HL-60/S4 (cell line): ENCODE measurements around the gene EME1.

Experiments used
- in situ Hi-C: fragments of 300-500 bp; cut with MboI; formaldehyde crosslinking; loops from 2 replicates; pipeline ENCODE4 v1.14.3; 2022; ENCODE audit warnings: low sequenced_read_pairs

EME1 gene

GRCh38 chr17:50347117-50347893 is 25.7 kb upstream of the EME1 start:
- in situ Hi-C loops, result no loop called here

GRCh38 chr17:50347894-50348291 is 25.1 kb upstream of the EME1 start:
- in situ Hi-C loops, result no loop called here

GRCh38 chr17:50348522-50349242 is 24.3 kb upstream of the EME1 start:
- in situ Hi-C loops, result no loop called here

GRCh38 chr17:50349243-50349600 is 23.8 kb upstream of the EME1 start:
- in situ Hi-C loops, result no loop called here

- in situ Hi-C loops, result no loop called here
Observed at GRCh38 chr17:50350733-50351132, 22.3 kb upstream of the EME1 start.

GRCh38 chr17:50352072-50352692 is 20.8 kb upstream of the EME1 start:
- in situ Hi-C loops, result no loop called here

- in situ Hi-C loops, result no loop called here
Observed at GRCh38 chr17:50352693-50353599, 20.1 kb upstream of the EME1 start.

- in situ Hi-C loops, result no loop called here
Observed at GRCh38 chr17:50353600-50354195, 19.3 kb upstream of the EME1 start.

GRCh38 chr17:50354198-50354597 is 18.8 kb upstream of the EME1 start:
- in situ Hi-C loops, result no loop called here

GRCh38 chr17:50354776-50355175 is 18.3 kb upstream of the EME1 start:
- in situ Hi-C loops, result no loop called here

GRCh38 chr17:50355336-50355700 is 17.7 kb upstream of the EME1 start:
- in situ Hi-C loops, result no loop called here

GRCh38 chr17:50355701-50356341 is 17.2 kb upstream of the EME1 start:
- in situ Hi-C loops, result no loop called here

GRCh38 chr17:50356418-50356817 is 16.6 kb upstream of the EME1 start:
- in situ Hi-C loops, result no loop called here

GRCh38 chr17:50356892-50357510 is 16.0 kb upstream of the EME1 start:
- in situ Hi-C loops, result no loop called here

- in situ Hi-C loops, result no loop called here
Observed at GRCh38 chr17:50358177-50358576, 14.9 kb upstream of the EME1 start.

- in situ Hi-C loops, result no loop called here
Observed at GRCh38 chr17:50359005-50359699, 13.9 kb upstream of the EME1 start.

- in situ Hi-C loops, result no loop called here
Observed at GRCh38 chr17:50359998-50360461, 13.0 kb upstream of the EME1 start.

- in situ Hi-C loops, result no loop called here
Observed at GRCh38 chr17:50360486-50361115, 12.4 kb upstream of the EME1 start.
